Parathyroid adenoma (tissue), 2 donors: ENCODE measurements around the gene KBTBD4.
"Not testable (repeated sequence)": the region's sequence is repeated elsewhere in the genome, so short reads cannot be mapped to it uniquely, and the experiment has no call there.

Experiments
- H2AFZ ChIP-seq: fragments of 300-600 bp; sonication (generic); one replicate; pipeline ENCODE4 v1.7.0; 2017; ENCODE audit warnings: antibody characterized with exemption, mild to moderate bottlenecking
- H3K27ac ChIP-seq: fragments of 300-600 bp; sonication (generic); one replicate; pipeline ENCODE4 v1.7.0; 2017
- H3K27me3 ChIP-seq: fragments of 300-600 bp; sonication (generic); one replicate; pipeline ENCODE4 v1.7.0; 2017; ENCODE audit warnings: low read length; ENCODE audit not compliant: control insufficient read depth, insufficient read depth
- H3K36me3 ChIP-seq: fragments of 300-600 bp; sonication (generic); one replicate; pipeline ENCODE4 v1.7.0; 2017; ENCODE audit warnings: low read length; ENCODE audit not compliant: control insufficient read depth, insufficient read depth
- H3K4me1 ChIP-seq: fragments of 300-600 bp; sonication (generic); one replicate; pipeline ENCODE4 v1.7.0; 2017; ENCODE audit warnings: control low read depth
- H3K4me2 ChIP-seq: fragments of 300-600 bp; sonication (generic); one replicate; pipeline ENCODE4 v1.7.0; 2017; ENCODE audit warnings: low read length
- H3K4me3 ChIP-seq: fragments of 300-600 bp; sonication (generic); one replicate; pipeline ENCODE4 v1.7.0; 2017; ENCODE audit warnings: low read depth, low read length
- H3K79me2 ChIP-seq: fragments of 300-600 bp; sonication (generic); one replicate; pipeline ENCODE4 v1.7.0; 2017; ENCODE audit warnings: control low read depth
- H3K9ac ChIP-seq: fragments of 300-600 bp; sonication (generic); one replicate; pipeline ENCODE4 v1.7.0; 2017; ENCODE audit warnings: mild to moderate bottlenecking
- H3K9me3 ChIP-seq: fragments of 300-600 bp; sonication (generic); one replicate; pipeline ENCODE4 v1.7.0; 2017; ENCODE audit warnings: low read length; ENCODE audit not compliant: control insufficient read depth
- TF ChIP-seq, protein P1 (sequence below): fragments of 300-600 bp; sonication (generic); IDR thresholded peaks from one replicate; pipeline ENCODE4 v1.7.0; 2017; ENCODE audit warnings: antibody characterized with exemption, mild to moderate bottlenecking
- donor health status: primary hyperparathyroidism.

Gene KBTBD4

DNA sequence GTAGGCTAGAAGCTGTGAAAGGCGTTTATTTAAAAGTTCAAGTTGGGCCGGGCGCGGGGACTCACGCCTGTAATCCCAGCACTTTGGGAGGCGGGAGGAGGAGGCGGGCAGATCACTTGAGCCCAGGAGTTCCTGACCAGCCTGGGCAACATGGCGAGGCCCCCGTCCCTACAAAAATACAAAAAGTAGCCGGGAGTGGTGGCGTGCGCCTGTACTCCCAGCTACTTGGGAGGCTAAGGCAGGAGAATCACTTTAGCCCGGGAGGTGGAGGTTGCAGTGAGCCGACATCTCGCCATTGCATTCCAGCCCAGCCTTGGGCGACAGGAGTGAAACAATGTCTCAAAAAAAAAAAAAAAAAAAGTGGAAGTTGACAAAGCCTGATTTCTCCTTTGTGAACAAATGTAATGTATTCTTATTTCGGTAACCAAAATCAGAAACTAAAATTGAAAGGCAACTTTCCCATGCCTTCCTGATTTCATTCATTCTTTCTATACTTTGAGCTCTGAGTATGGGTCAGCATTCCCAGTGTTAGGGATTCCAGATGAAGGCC, 12.5 kb downstream of the KBTBD4 start:
- no peak overlapping the region for H3K27ac ChIP-seq
- peak overlapping the region; percentile 80 for H3K4me2 ChIP-seq
- H3K9me3 ChIP-seq: no peaks in the 10 kb centered on the region
- H3K9ac ChIP-seq: no peak overlapping the region
- H3K36me3 ChIP-seq: no peaks in the 10 kb centered on the region
- H2AFZ ChIP-seq: peak overlapping the region; percentile 87
- peaks cover 6% of the 10 kb centered on the region for H3K79me2 ChIP-seq
- TF ChIP-seq, protein P1, sequence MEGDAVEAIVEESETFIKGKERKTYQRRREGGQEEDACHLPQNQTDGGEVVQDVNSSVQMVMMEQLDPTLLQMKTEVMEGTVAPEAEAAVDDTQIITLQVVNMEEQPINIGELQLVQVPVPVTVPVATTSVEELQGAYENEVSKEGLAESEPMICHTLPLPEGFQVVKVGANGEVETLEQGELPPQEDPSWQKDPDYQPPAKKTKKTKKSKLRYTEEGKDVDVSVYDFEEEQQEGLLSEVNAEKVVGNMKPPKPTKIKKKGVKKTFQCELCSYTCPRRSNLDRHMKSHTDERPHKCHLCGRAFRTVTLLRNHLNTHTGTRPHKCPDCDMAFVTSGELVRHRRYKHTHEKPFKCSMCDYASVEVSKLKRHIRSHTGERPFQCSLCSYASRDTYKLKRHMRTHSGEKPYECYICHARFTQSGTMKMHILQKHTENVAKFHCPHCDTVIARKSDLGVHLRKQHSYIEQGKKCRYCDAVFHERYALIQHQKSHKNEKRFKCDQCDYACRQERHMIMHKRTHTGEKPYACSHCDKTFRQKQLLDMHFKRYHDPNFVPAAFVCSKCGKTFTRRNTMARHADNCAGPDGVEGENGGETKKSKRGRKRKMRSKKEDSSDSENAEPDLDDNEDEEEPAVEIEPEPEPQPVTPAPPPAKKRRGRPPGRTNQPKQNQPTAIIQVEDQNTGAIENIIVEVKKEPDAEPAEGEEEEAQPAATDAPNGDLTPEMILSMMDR: no peak
- H3K4me1 ChIP-seq: no peaks in the 10 kb centered on the region
- peak overlapping the region; percentile 64 for H3K4me3 ChIP-seq
- H3K27me3 ChIP-seq: no peaks in the 10 kb centered on the region

DNA sequence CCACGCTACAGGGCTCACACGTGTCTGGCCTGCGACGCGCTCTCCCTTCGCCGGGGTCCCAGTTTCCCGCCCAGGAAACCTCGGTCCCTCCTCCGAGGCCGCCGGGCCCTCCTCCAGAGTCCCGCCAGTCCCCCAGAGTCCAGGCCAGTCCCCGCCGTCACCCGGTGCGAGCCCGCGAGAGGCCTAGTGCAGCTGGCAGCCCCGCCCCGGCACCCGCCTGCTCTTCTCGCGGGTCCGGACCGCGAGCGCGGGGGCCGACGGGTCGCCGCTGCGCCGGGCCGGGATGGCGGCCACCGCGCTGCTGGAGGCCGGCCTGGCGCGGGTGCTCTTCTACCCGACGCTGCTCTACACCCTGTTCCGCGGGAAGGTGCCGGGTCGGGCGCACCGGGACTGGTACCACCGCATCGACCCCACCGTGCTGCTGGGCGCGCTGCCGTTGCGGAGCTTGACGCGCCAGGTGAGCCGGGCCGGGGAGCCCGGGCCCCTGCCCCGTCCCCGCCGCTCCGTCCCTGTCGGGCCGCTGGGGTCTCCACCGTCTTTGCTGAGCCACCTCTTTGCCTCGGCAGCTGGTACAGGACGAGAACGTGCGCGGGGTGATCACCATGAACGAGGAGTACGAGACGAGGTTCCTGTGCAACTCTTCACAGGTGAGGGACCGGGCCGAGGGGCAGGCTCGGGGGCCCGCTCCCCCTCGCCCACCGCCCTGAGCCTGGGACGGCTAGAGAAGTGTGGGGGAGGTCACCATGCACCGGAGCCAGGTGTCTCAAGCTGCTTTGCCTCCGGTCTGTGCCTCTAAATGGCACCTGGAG, 13.2 kb downstream of the KBTBD4 start, which contains the start of gene PTPMT1:
Gene PTPMT1 (plus strand): TSS at position 260 of the 809 bp plus-strand sequence. CDS start 24 bp downstream, at position 284.
- Histone ChIP-seq H3K27me3 (no peaks in the 10 kb centered on the region), H3K9me3 (no peaks in the 10 kb centered on the region), H3K36me3 (no peaks in the 10 kb centered on the region), H3K4me3 (peak within 1 kb of the TSS; percentile 64), H3K9ac (peak within 1 kb of the TSS; percentile 53), H3K27ac (peak within 1 kb of the TSS; percentile 56), H3K4me1 (no peaks in the 10 kb centered on the region), H3K4me2 (peak within 1 kb of the TSS; percentile 80), H2AFZ (peak within 1 kb of the TSS; percentile 87), H3K79me2 (peaks cover 6% of the 10 kb centered on the region)
- TF ChIP-seq, protein P1: no peak

DNA sequence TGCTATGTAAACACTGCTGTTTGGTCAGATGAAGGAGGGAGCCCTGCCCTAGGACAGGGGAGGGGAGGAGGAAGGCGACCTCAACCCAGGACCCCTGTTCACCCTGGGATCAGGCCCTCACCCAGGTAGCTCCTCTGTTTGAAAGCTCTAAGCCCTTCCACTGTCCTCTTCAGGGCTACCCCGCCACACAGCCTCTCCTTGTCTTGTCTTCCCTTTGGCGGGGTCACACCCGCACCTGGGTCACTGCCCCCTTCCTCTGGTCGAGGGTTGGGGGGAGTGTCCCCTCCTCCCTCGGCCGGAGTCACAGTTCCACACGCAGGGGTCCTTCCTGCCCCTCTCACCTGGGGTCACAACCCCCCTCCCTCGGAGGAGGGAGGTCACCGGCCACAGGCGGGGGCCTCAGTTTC, 13.8 kb downstream of the KBTBD4 start:
- Histone ChIP-seq H3K27me3 (no peaks in the 10 kb centered on the region), H3K4me3 (peak overlapping the region; percentile 63), H3K4me2 (peak overlapping the region; percentile 80), H3K79me2 (peaks cover 6% of the 10 kb centered on the region), H3K27ac (peak overlapping the region; percentile 47), H3K9ac (no peak overlapping the region), H2AFZ (peak overlapping the region; percentile 81), H3K9me3 (no peaks in the 10 kb centered on the region), H3K4me1 (no peaks in the 10 kb centered on the region), H3K36me3 (no peaks in the 10 kb centered on the region)
- TF ChIP-seq, protein P1: no peak

DNA sequence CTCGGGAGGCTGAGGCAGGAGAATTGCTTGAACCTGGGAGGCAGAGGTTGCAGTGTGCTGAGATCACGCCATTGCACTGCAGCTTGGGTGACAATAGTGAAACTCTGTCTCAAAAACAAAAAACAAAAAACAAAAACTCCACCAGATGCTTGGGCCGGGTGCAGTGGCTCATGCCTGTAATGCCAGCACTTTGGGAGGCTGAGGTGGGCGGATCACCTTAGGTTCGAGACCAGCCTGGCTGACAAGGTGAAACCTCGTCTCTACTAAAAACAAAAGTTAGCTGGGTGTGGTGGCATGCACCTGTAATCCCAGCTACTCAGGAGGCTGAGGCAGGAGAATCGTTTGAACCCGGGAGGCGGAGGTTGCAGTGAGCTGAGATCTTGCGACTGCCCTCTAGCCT, 14.4 kb downstream of the KBTBD4 start:
- H3K4me2 ChIP-seq, H3K27ac ChIP-seq, H3K9me3 ChIP-seq, H3K79me2 ChIP-seq, H3K4me3 ChIP-seq, H3K9ac ChIP-seq, H2AFZ ChIP-seq, H3K4me1 ChIP-seq, H3K27me3 ChIP-seq, H3K36me3 ChIP-seq: not testable (repeated sequence)

DNA sequence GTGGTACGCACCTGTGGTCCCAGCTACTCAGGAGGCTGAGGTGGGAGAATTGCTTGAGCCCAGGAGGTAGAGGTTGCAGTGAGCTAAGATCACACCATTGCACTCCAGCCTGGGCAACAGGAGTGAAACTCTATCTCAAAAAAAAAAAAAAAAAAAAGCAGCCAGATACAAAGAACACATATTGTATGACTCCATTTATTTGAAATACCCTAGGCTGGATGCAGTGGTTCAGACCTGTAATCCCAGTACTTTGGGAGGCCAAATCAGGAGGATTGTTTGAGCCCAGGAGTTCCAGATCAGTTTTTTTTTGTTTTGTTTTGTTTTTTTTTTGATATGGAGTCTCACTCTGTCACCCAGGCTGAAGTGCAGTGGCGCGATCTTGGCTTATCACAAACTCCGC, 16.4 kb downstream of the KBTBD4 start:
- H3K36me3 ChIP-seq, H3K9me3 ChIP-seq, H3K79me2 ChIP-seq: not testable (repeated sequence)

More for the DNA sequence above, 16.4 kb downstream of the KBTBD4 start:
- H3K9ac ChIP-seq, H3K27me3 ChIP-seq, H3K4me2 ChIP-seq, H2AFZ ChIP-seq, H3K4me1 ChIP-seq, H3K27ac ChIP-seq, H3K4me3 ChIP-seq: not testable (repeated sequence)
